ENCODE data around the gene CDK2. TPM values are rescaled to one million over a fixed set of nuclear protein-coding genes. Genes with fewer than 3 reads are reported as not detected.
"Not testable (repeated sequence)": the region's sequence is repeated elsewhere in the genome, so short reads cannot be mapped to it uniquely, and the experiment has no call there.

CDK2 gene
- total RNA-seq, 1 donor from 2014 or later, result 11.6 TPM

GRCh38 chr12:55996715-55997534 is 30.3 kb downstream of the CDK2 start, which contains the start of gene SUOX:
Gene SUOX, plus strand, starts transcription at chr12:55997276. Its CDS starts 4,946 bp downstream, at chr12:56002222.
- intact Hi-C loops (cut with DNase I), result loop anchor here (1.0 to 5.0 kb wide), 3 partner anchors 32 to 105 kb away; partner anchors contain the start of genes PA2G4 and RPS26
- peak; percentile 99 for ATAC-seq
- DNase-seq (ENCODE audit: missing footprints), result peak; percentile 98

GRCh38 chr12:55997535-55997859 is 30.9 kb downstream of the CDK2 start:
- no peak for ATAC-seq
- intact Hi-C loops (cut with DNase I), result loop anchor here (2.0 to 5.0 kb wide), 2 partner anchors 43 to 105 kb away; partner anchors contain the start of genes PA2G4 and RPS26

DNA sequence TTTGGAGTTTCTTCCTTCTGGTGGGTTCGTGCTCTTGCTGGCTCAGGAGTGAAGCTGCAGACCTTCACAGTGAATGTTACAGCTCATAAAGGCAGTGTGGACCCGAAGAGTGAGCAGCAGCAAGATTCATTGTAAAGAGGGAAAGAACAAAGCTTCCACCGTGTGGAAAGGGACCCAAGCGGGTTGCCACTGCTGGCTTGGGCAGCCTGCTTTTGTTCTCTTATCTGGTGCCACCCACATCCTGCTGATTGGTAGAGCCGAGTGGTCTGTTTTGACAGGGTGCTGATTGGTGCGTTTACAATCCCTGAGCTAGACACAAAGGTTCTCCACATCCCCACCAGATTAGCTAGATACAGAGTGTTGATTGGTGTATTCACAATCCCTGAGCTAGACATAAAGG is 32.9 kb downstream of the CDK2 start:
- intact Hi-C loops (cut with DNase I), result loop anchor here (5.0 kb wide), 1 partner anchor 103 kb away; the partner anchor contains the start of gene PA2G4

More at GRCh38 chr12:55997535-55997859, 30.9 kb downstream of the CDK2 start:
- no peak for DNase-seq (ENCODE audit: missing footprints)

GRCh38 chr12:55999999-56000540 is 33.4 kb downstream of the CDK2 start:
- not testable (repeated sequence) for ATAC-seq; DNase-seq (ENCODE audit: missing footprints)
- intact Hi-C loops (cut with DNase I), result loop anchor here (5.0 kb wide), 1 partner anchor 102 kb away; the partner anchor contains the start of gene PA2G4

More for the DNA sequence above, 32.9 kb downstream of the CDK2 start:
- not testable (repeated sequence) for DNase-seq (ENCODE audit: missing footprints); ATAC-seq

- DNase-seq (ENCODE audit: missing footprints) (no peak), ATAC-seq (no peak)
- intact Hi-C loops (cut with DNase I), result no loop called here
Measured at GRCh38 chr12:56001487-56002100, 35.0 kb downstream of the CDK2 start.

GRCh38 chr12:56003376-56003775 is 36.7 kb downstream of the CDK2 start:
- ATAC-seq; DNase-seq (ENCODE audit: missing footprints); intact Hi-C loops (cut with DNase I): not testable (repeated sequence)

GRCh38 chr12:56004211-56004610 is 37.6 kb downstream of the CDK2 start:
- intact Hi-C loops (cut with DNase I), result no loop called here
- no peak for DNase-seq (ENCODE audit: missing footprints)

GRCh38 chr12:56007564-56008559 is 41.2 kb downstream of the CDK2 start:
- intact Hi-C loops (cut with DNase I), result no loop called here
- DNase-seq (ENCODE audit: missing footprints) (peak; percentile 77), ATAC-seq (peak; percentile 82)

More at GRCh38 chr12:56004211-56004610, 37.6 kb downstream of the CDK2 start:
- no peak for ATAC-seq

DNA sequence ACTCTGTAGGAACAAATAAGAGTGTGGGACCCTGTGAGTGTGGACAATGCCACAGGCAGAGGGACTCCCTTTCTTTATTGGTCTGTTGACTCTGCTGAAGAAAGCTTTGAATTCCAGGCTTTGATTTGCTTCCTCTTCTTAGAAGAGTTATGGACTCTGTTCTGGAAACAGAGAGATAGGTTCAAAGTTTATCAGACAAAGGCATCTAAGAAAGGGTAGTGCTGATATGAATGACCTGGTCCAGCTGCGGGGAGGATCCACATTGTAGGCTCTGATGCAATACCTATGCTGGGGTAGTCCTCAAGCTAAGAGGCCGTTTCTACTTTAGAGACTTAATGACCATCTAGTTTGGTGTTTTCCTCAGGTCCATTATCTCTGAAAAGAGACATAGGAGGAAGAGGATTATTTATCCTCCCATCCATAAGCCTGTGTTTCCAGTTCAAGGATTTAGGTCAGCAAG is 43.5 kb downstream of the CDK2 start:
- DNase-seq (ENCODE audit: missing footprints) (no peak), ATAC-seq (no peak)
- intact Hi-C loops (cut with DNase I), result no loop called here

- intact Hi-C loops (cut with DNase I), result no loop called here
- DNase-seq (ENCODE audit: missing footprints) (no peak), ATAC-seq (no peak)
Measured at GRCh38 chr12:56011509-56012090, 45.0 kb downstream of the CDK2 start.

- intact Hi-C loops (cut with DNase I), result no loop called here
- ATAC-seq (no peak), DNase-seq (ENCODE audit: missing footprints) (no peak)
Measured at GRCh38 chr12:56013482-56013881, 46.9 kb downstream of the CDK2 start.

GRCh38 chr12:56014205-56014604 is 47.6 kb downstream of the CDK2 start:
- intact Hi-C loops (cut with DNase I), result no loop called here
- ATAC-seq, result no peak
- DNase-seq (ENCODE audit: missing footprints), result no peak

DNA sequence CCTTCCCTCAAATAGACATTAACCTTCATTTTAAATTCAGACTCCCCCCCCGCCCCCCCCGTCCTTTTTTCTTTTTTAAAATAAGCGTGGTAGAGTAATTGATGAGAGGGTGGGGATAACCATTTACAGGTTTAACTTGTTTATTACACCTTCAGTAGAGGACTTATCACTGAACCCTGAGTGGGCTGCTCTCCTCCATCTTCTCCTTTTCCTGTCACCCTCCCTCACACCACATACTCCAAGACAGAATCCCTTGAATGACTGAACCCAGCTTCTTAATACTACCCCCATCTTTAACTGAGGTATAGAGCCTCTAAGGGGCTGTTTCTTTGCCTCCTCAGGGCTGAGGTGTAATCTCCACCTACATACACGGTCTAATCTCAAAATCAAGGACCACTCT is 50.6 kb downstream of the CDK2 start:
- DNase-seq (ENCODE audit: missing footprints) (no peak), ATAC-seq (no peak)
- intact Hi-C loops (cut with DNase I), result no loop called here

DNA sequence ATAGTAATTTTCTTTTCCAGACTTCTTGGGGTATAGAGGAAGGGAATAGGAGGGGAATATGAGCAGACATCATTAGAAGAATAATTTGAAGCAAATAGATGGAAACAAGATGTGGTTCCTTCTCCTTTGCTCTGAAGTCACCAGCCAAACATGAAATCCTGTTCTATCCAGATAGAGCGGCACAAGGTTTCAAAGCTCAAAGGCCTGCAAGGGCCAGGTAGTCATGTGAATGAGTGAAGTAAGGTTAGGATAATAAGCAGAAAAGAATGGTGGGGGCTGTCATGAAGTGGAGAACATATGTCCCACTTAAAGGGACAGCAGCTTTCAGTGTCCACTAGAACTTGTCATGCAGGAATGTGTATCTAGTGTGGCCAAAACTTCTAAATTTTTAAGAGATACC is 51.7 kb downstream of the CDK2 start:
- intact Hi-C loops (cut with DNase I), result no loop called here
- ATAC-seq, result no peak

GRCh38 chr12:56020423-56021184 is 54.0 kb downstream of the CDK2 start, which contains the start of gene IKZF4:
Gene IKZF4, plus strand, starts transcription at chr12:56021043. Its CDS starts 451 bp downstream, at chr12:56021494.
- intact Hi-C loops (cut with DNase I), result no loop called here
- no peak for DNase-seq (ENCODE audit: missing footprints)
- ATAC-seq, result peak; percentile 75

More for the DNA sequence above, 51.7 kb downstream of the CDK2 start:
- DNase-seq (ENCODE audit: missing footprints), result no peak

DNA sequence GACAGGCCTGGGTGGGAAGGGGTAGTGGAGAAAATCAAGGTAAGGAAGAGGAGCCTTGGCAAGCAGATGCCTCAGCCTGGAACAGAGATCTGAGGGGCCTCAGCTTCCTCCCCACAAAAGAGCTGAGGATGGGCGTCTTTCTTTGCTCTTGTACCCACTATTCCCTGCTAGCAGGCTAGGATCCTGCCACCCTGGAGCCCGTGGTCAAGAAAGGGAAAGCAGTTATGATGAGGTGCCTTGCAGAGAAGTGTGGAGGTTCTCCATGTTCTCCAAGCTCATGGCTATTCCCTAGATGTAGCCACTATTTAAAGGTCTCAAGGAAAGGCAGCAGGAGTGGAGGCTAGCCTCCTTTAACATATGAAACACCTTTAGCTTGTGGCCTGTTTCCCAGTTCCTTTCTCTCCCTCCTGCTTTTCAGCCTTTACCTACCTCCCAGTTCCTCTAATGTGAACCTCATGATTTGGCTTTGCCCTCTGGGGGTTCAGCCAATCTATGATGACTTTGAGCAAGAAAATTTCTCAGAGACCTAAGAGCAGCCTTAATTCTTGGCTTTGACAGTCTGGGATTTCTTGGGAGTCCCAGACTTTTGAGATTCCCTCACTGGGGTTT is 55.4 kb downstream of the CDK2 start:
- intact Hi-C loops (cut with DNase I), result no loop called here
- ATAC-seq (no peak), DNase-seq (ENCODE audit: missing footprints) (no peak)
